GM12864 (cell line): ENCODE measurements around the gene MAPK6.

Experiments
- DNase-seq: peaks from one replicate; pipeline ENCODE4 v3.0.0-alpha.2; 2011; ENCODE audit warnings: low read depth
- H3K4me3 ChIP-seq: 2 replicates; pipeline ENCODE4 v1.5.1; 2011; ENCODE audit warnings: mild to moderate bottlenecking, low read depth, low read length, control low read depth
- CTCF ChIP-seq: IDR thresholded peaks from 2 replicates; pipeline ENCODE4 v1.5.1; 2011; ENCODE audit warnings: low read depth, mild to moderate bottlenecking, moderate library complexity, low read length, control low read depth, inconsistent platforms; ENCODE audit errors: missing control alignments

The MAPK6 gene

GRCh38 chr15:52018693-52019393, at the start of gene MAPK6:
Gene MAPK6 (plus strand): TSS chr15:52019219. CDS start chr15:52046461, 27,242 bp downstream.
- peak; percentile 75 for DNase-seq
- H3K4me3 ChIP-seq: peak within 1 kb of the TSS; percentile 66
- no peak for TF ChIP-seq CTCF

- no peak for DNase-seq
- H3K4me3 ChIP-seq: no peak overlapping the region; the same call in 1 of the 2 replicates
- TF ChIP-seq CTCF: no peak
These were observed 49.3 kb upstream of the MAPK6 start for GRCh38 chr15:51969728-51970127.

GRCh38 chr15:51970132-51970817, 48.7 kb upstream of the MAPK6 start:
- DNase-seq: no peak
- H3K4me3 ChIP-seq: peak overlapping the region; percentile 99
- TF ChIP-seq CTCF: no peak

GRCh38 chr15:51971032-51971374, 48.0 kb upstream of the MAPK6 start:
- no peak for DNase-seq
- peak overlapping the region; percentile 99 for H3K4me3 ChIP-seq
- no peak for TF ChIP-seq CTCF

- peak within 1 kb of the TSS; percentile 99 for H3K4me3 ChIP-seq
- peak; percentile 39 for TF ChIP-seq CTCF
- peak; percentile 97 for DNase-seq
These were observed 47.5 kb upstream of the MAPK6 start, which contains the start of gene LEO1 for GRCh38 chr15:51971375-51972133. Gene LEO1 (minus strand): TSS chr15:51971778. CDS start chr15:51971745, 33 bp downstream.

GRCh38 chr15:51973220-51973619, 45.8 kb upstream of the MAPK6 start:
- no peak for TF ChIP-seq CTCF
- H3K4me3 ChIP-seq: no peak overlapping the region
- no peak for DNase-seq
